Activated naive CD4-positive, alpha-beta T cell treated with anti-CD3 and anti-CD28 coated beads for 36 hours (primary cell): ENCODE results near the gene MATN1. TPM values are rescaled to one million over a fixed set of nuclear protein-coding genes. Genes with fewer than 3 reads are reported as not detected.

Experiments
- CTCF ChIA-PET: fragments of 350-600 bp; sonication (Branson Sonifier 250); formaldehyde crosslinking; loops from one replicate; lab custom pipeline; 2021; ENCODE audit warnings: antibody characterized with exemption; lab: Charles Lee
- DNase-seq: peaks from one replicate; pipeline ENCODE4 v3.0.0-alpha.2; 2020
- H3K27ac Mint-ChIP-seq: one replicate; pipeline ENCODE4 v1.8.0; 2021; ENCODE audit warnings: mild to moderate bottlenecking, mixed read lengths
- H3K27me3 Mint-ChIP-seq: one replicate; pipeline ENCODE4 v1.8.0; 2021; ENCODE audit warnings: low read depth, mixed read lengths
- H3K36me3 Mint-ChIP-seq: one replicate; pipeline ENCODE4 v1.8.0; 2021; ENCODE audit warnings: low read depth, mixed read lengths
- H3K4me1 Mint-ChIP-seq: one replicate; pipeline ENCODE4 v1.8.0; 2021; ENCODE audit warnings: low read depth, mixed read lengths
- H3K4me3 Mint-ChIP-seq: one replicate; pipeline ENCODE4 v1.8.0; 2021; ENCODE audit warnings: mild to moderate bottlenecking, moderate library complexity, mixed read lengths
- H3K9me3 Mint-ChIP-seq: one replicate; pipeline ENCODE4 v1.8.0; 2021; ENCODE audit warnings: mixed read lengths
- intact Hi-C: fragments of 100-400 bp; cut with micrococcal nuclease; formaldehyde crosslinking; loops from one replicate; pipeline ENCODE4 v1.15.1; 2023
- total RNA-seq, 2 experiments: library from RNA; stranded (reverse); gene quantifications; one replicate each; pipeline ENCODE4 v1.2.3, GENCODE V29; 2021

Gene MATN1
- total RNA-seq, 2 experiments from 2014 or later = 0.36 to 0.37 TPM

- no peak for DNase-seq
- no peaks in the 10 kb centered on the region for H3K36me3 Mint-ChIP-seq
- no peak overlapping the region for H3K4me3 Mint-ChIP-seq
- H3K9me3 Mint-ChIP-seq = no peaks in the 10 kb centered on the region
- CTCF ChIA-PET = no interaction called here
- no peaks in the 10 kb centered on the region for H3K27me3 Mint-ChIP-seq
- H3K27ac Mint-ChIP-seq = no peak overlapping the region
- no peaks in the 10 kb centered on the region for H3K4me1 Mint-ChIP-seq
- intact Hi-C loops = no loop called here
These were observed 25.6 kb downstream of the MATN1 start for GRCh38 chr1:30697571-30698376.

GRCh38 chr1:30696831-30697230, 26.6 kb downstream of the MATN1 start:
- intact Hi-C loops = no loop called here
- no peak overlapping the region for H3K27ac Mint-ChIP-seq
- H3K4me3 Mint-ChIP-seq = no peak overlapping the region
- no peaks in the 10 kb centered on the region for H3K9me3 Mint-ChIP-seq
- no peak for DNase-seq
- H3K4me1 Mint-ChIP-seq = peaks cover 6% of the 10 kb centered on the region
- H3K27me3 Mint-ChIP-seq = peaks cover 4% of the 10 kb centered on the region
- CTCF ChIA-PET = no interaction called here
- no peaks in the 10 kb centered on the region for H3K36me3 Mint-ChIP-seq

DNA sequence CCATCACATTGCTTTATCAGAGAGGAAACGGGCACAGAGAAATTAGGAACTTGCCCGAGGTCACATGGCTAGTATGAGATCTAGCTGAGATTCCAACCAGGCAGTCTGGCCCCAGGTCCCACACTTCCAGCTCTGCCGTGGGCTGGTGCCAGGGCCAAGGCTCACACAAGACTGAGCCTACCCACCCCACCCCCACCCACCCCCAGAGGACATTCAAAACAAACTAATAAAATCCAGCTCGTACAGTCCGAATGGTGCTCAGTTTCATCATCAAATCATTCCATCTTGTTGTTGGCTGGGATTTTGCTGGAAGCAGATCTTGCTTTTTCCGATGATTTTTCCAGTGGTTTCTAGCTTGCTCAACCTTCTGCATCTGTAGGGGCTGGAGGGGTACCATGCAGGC, 27.9 kb downstream of the MATN1 start:
- Mint-ChIP-seq H3K36me3 (no peaks in the 10 kb centered on the region), H3K27me3 (peaks cover 4% of the 10 kb centered on the region), H3K4me1 (peaks cover 7% of the 10 kb centered on the region), H3K27ac (no peak overlapping the region), H3K4me3 (no peak overlapping the region), H3K9me3 (no peaks in the 10 kb centered on the region)
- intact Hi-C loops = no loop called here
- DNase-seq = no peak
- CTCF ChIA-PET = no interaction called here

GRCh38 chr1:30694280-30695175, 28.9 kb downstream of the MATN1 start:
- H3K36me3 Mint-ChIP-seq = no peaks in the 10 kb centered on the region
- H3K9me3 Mint-ChIP-seq = no peaks in the 10 kb centered on the region
- H3K27ac Mint-ChIP-seq = peak overlapping the region; percentile 4
- no peak for DNase-seq
- no peak overlapping the region for H3K4me3 Mint-ChIP-seq
- CTCF ChIA-PET = no interaction called here
- intact Hi-C loops = no loop called here
- H3K4me1 Mint-ChIP-seq = peaks cover 7% of the 10 kb centered on the region
- H3K27me3 Mint-ChIP-seq = peaks cover 4% of the 10 kb centered on the region

GRCh38 chr1:30693822-30694221, 29.6 kb downstream of the MATN1 start:
- Mint-ChIP-seq H3K9me3 (no peaks in the 10 kb centered on the region), H3K27ac (no peak overlapping the region), H3K36me3 (no peaks in the 10 kb centered on the region), H3K4me1 (peaks cover 7% of the 10 kb centered on the region), H3K4me3 (no peak overlapping the region), H3K27me3 (peaks cover 4% of the 10 kb centered on the region)
- CTCF ChIA-PET = interaction anchor here (0.5 kb wide), 1 partner anchor 559 kb away, joined by 3 read pairs; no protein-coding TSS in a partner anchor
- DNase-seq = no peak
- intact Hi-C loops = no loop called here

- intact Hi-C loops = no loop called here
- no peaks in the 10 kb centered on the region for H3K9me3 Mint-ChIP-seq
- CTCF ChIA-PET = interaction anchor here (0.5 kb wide), 1 partner anchor 559 kb away, joined by 3 read pairs; no protein-coding TSS in a partner anchor
- peaks cover 4% of the 10 kb centered on the region for H3K27me3 Mint-ChIP-seq
- no peak overlapping the region for H3K27ac Mint-ChIP-seq
- DNase-seq = no peak
- no peak overlapping the region for H3K4me3 Mint-ChIP-seq
- H3K4me1 Mint-ChIP-seq = peaks cover 7% of the 10 kb centered on the region
- no peaks in the 10 kb centered on the region for H3K36me3 Mint-ChIP-seq
These were observed 30.0 kb downstream of the MATN1 start for GRCh38 chr1:30693366-30693765.

GRCh38 chr1:30692948-30693301, 30.5 kb downstream of the MATN1 start:
- peaks cover 4% of the 10 kb centered on the region for H3K27me3 Mint-ChIP-seq

DNA sequence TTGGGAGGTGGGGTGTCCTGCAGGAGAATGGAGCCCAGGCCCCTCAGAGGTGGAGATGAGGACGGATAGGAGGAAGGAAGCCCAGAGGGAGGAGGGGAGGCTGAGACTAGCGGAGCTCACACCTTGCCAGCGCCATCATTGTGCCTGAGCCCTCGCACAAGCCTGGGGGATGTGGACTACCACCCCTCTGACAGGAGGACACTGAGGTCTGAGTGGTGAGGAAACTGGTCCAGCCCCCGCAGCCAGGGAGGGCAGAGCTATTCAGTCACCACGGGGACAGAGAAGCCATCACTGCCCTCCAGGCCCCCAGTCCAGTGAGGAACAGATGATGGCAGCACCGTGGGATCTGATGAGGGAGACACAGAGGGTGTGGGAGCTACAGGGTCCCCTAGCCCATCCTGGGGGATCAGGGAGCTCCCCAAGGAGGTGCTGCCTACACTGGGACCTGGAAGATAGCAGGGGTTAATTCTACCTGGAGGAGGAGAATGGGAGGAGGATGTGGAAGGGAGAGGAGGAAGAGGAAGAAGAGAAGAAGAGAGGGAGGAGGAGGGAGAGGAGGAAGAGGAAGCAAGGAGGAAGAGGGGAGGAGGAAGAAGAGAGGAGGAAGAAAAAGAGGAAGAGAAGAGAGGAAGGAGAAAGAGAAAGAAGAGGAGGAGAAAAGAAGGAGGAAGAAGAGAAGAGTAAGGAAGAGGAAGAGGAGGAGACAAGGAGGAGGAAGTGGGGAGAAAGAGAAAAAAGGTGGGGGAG, 31.0 kb downstream of the MATN1 start:
- CTCF ChIA-PET = no interaction called here

More at GRCh38 chr1:30692948-30693301, 30.5 kb downstream of the MATN1 start:
- DNase-seq = no peak
- Mint-ChIP-seq H3K4me3 (no peak overlapping the region), H3K36me3 (no peaks in the 10 kb centered on the region), H3K27ac (no peak overlapping the region), H3K9me3 (no peaks in the 10 kb centered on the region), H3K4me1 (peaks cover 7% of the 10 kb centered on the region)
- CTCF ChIA-PET = no interaction called here
- intact Hi-C loops = no loop called here

GRCh38 chr1:30691480-30691879, 31.9 kb downstream of the MATN1 start:
- Mint-ChIP-seq H3K36me3 (no peaks in the 10 kb centered on the region), H3K4me1 (peaks cover 7% of the 10 kb centered on the region)

More for the DNA sequence above, 31.0 kb downstream of the MATN1 start:
- intact Hi-C loops = no loop called here
- no peak overlapping the region for H3K4me3 Mint-ChIP-seq
- DNase-seq = no peak
- H3K4me1 Mint-ChIP-seq = peaks cover 7% of the 10 kb centered on the region
- H3K27me3 Mint-ChIP-seq = peaks cover 5% of the 10 kb centered on the region
- no peak overlapping the region for H3K27ac Mint-ChIP-seq
- H3K36me3 Mint-ChIP-seq = no peaks in the 10 kb centered on the region
- no peaks in the 10 kb centered on the region for H3K9me3 Mint-ChIP-seq

DNA sequence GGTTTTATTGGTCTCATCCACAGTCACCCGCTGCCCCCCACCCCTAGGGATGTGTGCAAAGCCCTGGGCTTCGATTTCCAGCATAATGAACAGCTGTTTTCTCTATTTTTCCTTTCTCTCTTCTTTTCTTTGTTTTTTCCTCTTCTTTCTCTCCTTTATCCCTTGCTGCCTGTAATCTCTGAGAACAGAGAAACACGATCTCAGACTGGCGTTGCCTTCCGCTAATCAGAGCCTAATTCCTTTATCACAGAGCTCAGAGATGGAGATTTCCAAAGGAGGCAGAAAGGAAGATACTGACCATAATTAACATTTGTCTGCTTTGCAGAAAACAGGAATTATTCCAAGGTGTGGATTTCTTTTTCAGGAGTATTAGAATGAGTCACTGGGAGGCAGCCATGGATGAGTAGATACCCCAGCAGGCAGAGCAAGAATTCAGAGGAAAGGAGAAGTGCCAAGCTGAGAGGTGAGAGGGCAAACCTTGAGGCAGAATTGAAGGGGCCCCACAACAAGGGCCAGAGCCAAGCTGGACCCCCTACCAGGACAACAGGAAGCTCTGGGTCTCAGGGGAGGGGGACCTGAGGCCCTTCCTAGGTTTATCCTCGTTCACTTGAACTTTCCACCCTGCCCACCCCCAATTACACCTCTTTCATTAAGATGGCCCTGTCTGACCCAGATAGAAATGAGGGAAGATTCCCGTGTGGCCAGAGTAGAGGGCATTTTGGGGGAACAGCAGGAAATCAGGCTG, 33.3 kb downstream of the MATN1 start:
- Mint-ChIP-seq H3K4me3 (no peak overlapping the region), H3K36me3 (no peaks in the 10 kb centered on the region), H3K4me1 (peaks cover 7% of the 10 kb centered on the region), H3K9me3 (no peaks in the 10 kb centered on the region), H3K27ac (no peak overlapping the region), H3K27me3 (peaks cover 10% of the 10 kb centered on the region)
- CTCF ChIA-PET = no interaction called here
- intact Hi-C loops = no loop called here
- no peak for DNase-seq

More at GRCh38 chr1:30691480-30691879, 31.9 kb downstream of the MATN1 start:
- Mint-ChIP-seq H3K9me3 (no peaks in the 10 kb centered on the region), H3K27me3 (peaks cover 10% of the 10 kb centered on the region), H3K27ac (no peak overlapping the region), H3K4me3 (no peak overlapping the region)
- DNase-seq = no peak
- CTCF ChIA-PET = no interaction called here
- intact Hi-C loops = no loop called here

GRCh38 chr1:30688920-30689794, 34.2 kb downstream of the MATN1 start:
- H3K27ac Mint-ChIP-seq = no peak overlapping the region
- H3K4me1 Mint-ChIP-seq = peaks cover 14% of the 10 kb centered on the region

More at GRCh38 chr1:30688920-30689794, 34.2 kb downstream of the MATN1 start:
- DNase-seq = no peak
- H3K4me3 Mint-ChIP-seq = no peak overlapping the region
- peaks cover 17% of the 10 kb centered on the region for H3K27me3 Mint-ChIP-seq
- no peaks in the 10 kb centered on the region for H3K9me3 Mint-ChIP-seq
- intact Hi-C loops = no loop called here
- H3K36me3 Mint-ChIP-seq = no peaks in the 10 kb centered on the region
- CTCF ChIA-PET = no interaction called here
